GM12878 (cell line): Measurements from ENCODE around the gene DLK1. TPM values are rescaled to one million over a fixed set of nuclear protein-coding genes. Genes with fewer than 3 reads are reported as not detected.

ENCODE experiments used
- BCLAF1 ChIP-seq: fragments of 450-650 bp; IDR thresholded peaks from 2 replicates; pipeline ENCODE4 v1.6.1; 2017; ENCODE audit warnings: antibody characterized with exemption, mild to moderate bottlenecking, moderate library complexity
- CUX1 ChIP-seq: IDR thresholded peaks from 2 replicates; pipeline ENCODE4 v1.6.1; 2012; ENCODE audit warnings: improper control_type of control experiment, low read depth, low read length; ENCODE audit not compliant: insufficient replicate concordance
- IRF3 ChIP-seq: fragments of 450-650 bp; IDR thresholded peaks from 2 replicates; pipeline ENCODE4 v1.6.1; 2014; ENCODE audit warnings: mild to moderate bottlenecking
- NR2F1 ChIP-seq: fragments of 450-650 bp; conservative IDR thresholded peaks from 2 replicates; pipeline ENCODE4 v1.6.1; 2017; ENCODE audit warnings: mild to moderate bottlenecking
- PKNOX1 ChIP-seq: fragments of 450-650 bp; IDR thresholded peaks from 2 replicates; pipeline ENCODE4 v1.6.1; 2016; ENCODE audit warnings: mild to moderate bottlenecking
- RB1 ChIP-seq: fragments of 450-650 bp; formaldehyde crosslinking; IDR thresholded peaks from 2 replicates; pipeline ENCODE4 v1.6.1; 2017; ENCODE audit warnings: mild to moderate bottlenecking, borderline replicate concordance
- RFX5 ChIP-seq: IDR thresholded peaks from 2 replicates; pipeline ENCODE4 v1.6.1; 2011; ENCODE audit warnings: low read depth, low read length, improper control_type of control experiment
- SKIL ChIP-seq: fragments of 450-650 bp; IDR thresholded peaks from 2 replicates; pipeline ENCODE4 v1.6.1; 2017; ENCODE audit warnings: mild to moderate bottlenecking, low read depth, inconsistent platforms; ENCODE audit not compliant: poor library complexity, severe bottlenecking
- SMAD5 ChIP-seq: IDR thresholded peaks from 2 replicates; pipeline ENCODE4 v1.6.1; 2016; ENCODE audit warnings: antibody characterized with exemption, low read depth
- STAT3 ChIP-seq: IDR thresholded peaks from 2 replicates; pipeline ENCODE4 v1.6.1; 2011; ENCODE audit warnings: low read depth, low read length, improper control_type of control experiment
- SUZ12 ChIP-seq: fragments of 200-600 bp; sonication (generic); IDR thresholded peaks from one replicate; pipeline ENCODE4 v1.6.1; 2018; ENCODE audit warnings: antibody characterized with exemption, mild to moderate bottlenecking; ENCODE audit not compliant: unreplicated experiment
- TBL1XR1 ChIP-seq: IDR thresholded peaks from 2 replicates; pipeline ENCODE4 v1.6.1; 2012; ENCODE audit warnings: low read depth, low read length, improper control_type of control experiment
- polyA plus RNA-seq, 11 experiments: library from polyadenylated mRNA; depleted of rRNA in 4 of 11; unstranded in 6 of 11; stranded (reverse) in 5 of 11; fragments of >200 nt; fragmentation: Nextera tagmentation in 4 of 11; fragmentation: Illumina TruSeq in 1 of 11; extraction: Ambion mirVana in 4 of 11; extraction: Trizol in 1 of 11; gene quantifications; 1 replicate in 1 of 11; 2 replicates in 10 of 11; pipeline versions ENCODE4 v1.2.1 to v1.2.3, GENCODE V29; 2011 to 2016; ENCODE audit warnings: inconsistent platforms in 2 of 11, missing spikeins in 2 of 11, low read depth in 1 of 11
- total RNA-seq, 4 experiments: library from RNA; depleted of rRNA in 3 of 4; stranded (reverse); fragments of >200 nt in 3 of 4; fragmentation: Illumina TruSeq in 1 of 4; extraction: Trizol in 1 of 4; gene quantifications; 2 replicates each; pipeline versions ENCODE4 v1.2.1 to v1.2.3, GENCODE V29; 2013 to 2021

Gene DLK1
- total and polyA plus RNA-seq, 10 of the 15 experiments (the other 5 are each of a cell fraction or from before 2014, with no cell fraction given): 0.87 TPM; not detected in 9

- TF ChIP-seq BCLAF1: no peak
- TF ChIP-seq SMAD5: no peak
- TF ChIP-seq PKNOX1: no peak
- no peak for TF ChIP-seq RFX5
- no peak for TF ChIP-seq SUZ12
- no peak for TF ChIP-seq CUX1
- no peak for TF ChIP-seq RB1
- TF ChIP-seq STAT3: no peak
- TF ChIP-seq TBL1XR1: no peak
- no peak for TF ChIP-seq NR2F1
- TF ChIP-seq SKIL: no peak
- TF ChIP-seq IRF3: no peak
Measured at GRCh38 chr14:100746326-100746725, 19.6 kb downstream of the DLK1 start (continued).
